ENCODE data around the gene RC3H2. TPM values are rescaled to one million over a fixed set of nuclear protein-coding genes. Genes with fewer than 3 reads are reported as not detected.
"Not testable (repeated sequence)": the region's sequence is repeated elsewhere in the genome, so short reads cannot be mapped to it uniquely, and the experiment has no call there.

Gene RC3H2
- total RNA-seq, 1 donor from 2014 or later, result 39.7 TPM

- peaks cover 21% of the 10 kb centered on the region for H3K4me1 Mint-ChIP-seq
- H3K27ac Mint-ChIP-seq, result peak overlapping the region; percentile 95
- no peaks in the 10 kb centered on the region for H3K27me3 Mint-ChIP-seq
- intact Hi-C loops (cut with micrococcal nuclease), result no loop called here
- peaks cover 12% of the 10 kb centered on the region for H3K36me3 Mint-ChIP-seq (ENCODE audit: low read depth)
- H3K4me3 Mint-ChIP-seq, result peak overlapping the region; percentile 95
- H3K9me3 Mint-ChIP-seq, result peaks cover 3% of the 10 kb centered on the region
- peak; percentile 80 for DNase-seq
These were observed 715 bp downstream of the RC3H2 start for GRCh38 chr9:122904466-122904822.

GRCh38 chr9:122900791-122901190, 4.4 kb downstream of the RC3H2 start:
- H3K27ac Mint-ChIP-seq, result peak overlapping the region; percentile 34

GRCh38 chr9:122897969-122898368, 7.2 kb downstream of the RC3H2 start:
- H3K27ac Mint-ChIP-seq, result no peak overlapping the region
- H3K4me3 Mint-ChIP-seq, result no peak overlapping the region
- no peaks in the 10 kb centered on the region for H3K27me3 Mint-ChIP-seq
- no peaks in the 10 kb centered on the region for H3K9me3 Mint-ChIP-seq
- H3K4me1 Mint-ChIP-seq, result peaks cover 18% of the 10 kb centered on the region
- intact Hi-C loops (cut with micrococcal nuclease), result no loop called here
- no peak for DNase-seq
- peaks cover 15% of the 10 kb centered on the region for H3K36me3 Mint-ChIP-seq (ENCODE audit: low read depth)

More at GRCh38 chr9:122900791-122901190, 4.4 kb downstream of the RC3H2 start:
- Mint-ChIP-seq H3K27me3 (no peaks in the 10 kb centered on the region), H3K4me1 (peaks cover 26% of the 10 kb centered on the region), H3K9me3 (peaks cover 3% of the 10 kb centered on the region), H3K36me3 (ENCODE audit: low read depth) (peaks cover 10% of the 10 kb centered on the region), H3K4me3 (peak overlapping the region; percentile 35)
- no peak for DNase-seq
- intact Hi-C loops (cut with micrococcal nuclease), result no loop called here

GRCh38 chr9:122888480-122888879, 16.7 kb downstream of the RC3H2 start:
- intact Hi-C loops (cut with micrococcal nuclease), result no loop called here
- Mint-ChIP-seq H3K36me3 (ENCODE audit: low read depth) (peaks cover 39% of the 10 kb centered on the region), H3K4me1 (peaks cover 2% of the 10 kb centered on the region), H3K27me3 (no peaks in the 10 kb centered on the region), H3K4me3 (no peak overlapping the region), H3K9me3 (no peaks in the 10 kb centered on the region), H3K27ac (no peak overlapping the region)
- DNase-seq, result peak; percentile 4

GRCh38 chr9:122883125-122883524, 22.0 kb downstream of the RC3H2 start:
- Mint-ChIP-seq H3K36me3 (ENCODE audit: low read depth) (peaks cover 41% of the 10 kb centered on the region), H3K4me3 (no peak overlapping the region), H3K27ac (no peak overlapping the region), H3K4me1 (peaks cover 5% of the 10 kb centered on the region), H3K9me3 (no peaks in the 10 kb centered on the region), H3K27me3 (no peaks in the 10 kb centered on the region)
- DNase-seq, result peak; percentile 33
- intact Hi-C loops (cut with micrococcal nuclease), result no loop called here

GRCh38 chr9:122879443-122879842, 25.7 kb downstream of the RC3H2 start:
- peaks cover 9% of the 10 kb centered on the region for H3K4me1 Mint-ChIP-seq
- peaks cover 57% of the 10 kb centered on the region for H3K36me3 Mint-ChIP-seq (ENCODE audit: low read depth)
- intact Hi-C loops (cut with micrococcal nuclease), result no loop called here
- H3K27ac Mint-ChIP-seq, result no peak overlapping the region
- H3K27me3 Mint-ChIP-seq, result no peaks in the 10 kb centered on the region
- H3K4me3 Mint-ChIP-seq, result no peak overlapping the region
- no peaks in the 10 kb centered on the region for H3K9me3 Mint-ChIP-seq
- no peak for DNase-seq

GRCh38 chr9:122875523-122875922, 29.6 kb downstream of the RC3H2 start:
- no peak overlapping the region for H3K4me3 Mint-ChIP-seq
- H3K27me3 Mint-ChIP-seq, result no peaks in the 10 kb centered on the region
- no peaks in the 10 kb centered on the region for H3K9me3 Mint-ChIP-seq
- peaks cover 4% of the 10 kb centered on the region for H3K4me1 Mint-ChIP-seq
- peak overlapping the region; percentile 6 for H3K27ac Mint-ChIP-seq
- no peak for DNase-seq
- intact Hi-C loops (cut with micrococcal nuclease), result no loop called here
- H3K36me3 Mint-ChIP-seq (ENCODE audit: low read depth), result peaks cover 55% of the 10 kb centered on the region

GRCh38 chr9:122867276-122867675, 37.9 kb downstream of the RC3H2 start:
- H3K4me3 Mint-ChIP-seq; DNase-seq; H3K9me3 Mint-ChIP-seq; H3K27ac Mint-ChIP-seq; H3K4me1 Mint-ChIP-seq; H3K27me3 Mint-ChIP-seq; intact Hi-C loops (cut with micrococcal nuclease): not testable (repeated sequence)
- peaks cover 38% of the 10 kb centered on the region for H3K36me3 Mint-ChIP-seq (ENCODE audit: low read depth)

- no peaks in the 10 kb centered on the region for H3K9me3 Mint-ChIP-seq
- no peak for DNase-seq
- peaks cover 38% of the 10 kb centered on the region for H3K36me3 Mint-ChIP-seq (ENCODE audit: low read depth)
- H3K4me3 Mint-ChIP-seq, result no peak overlapping the region
- H3K27me3 Mint-ChIP-seq, result no peaks in the 10 kb centered on the region
- no peak overlapping the region for H3K27ac Mint-ChIP-seq
- intact Hi-C loops (cut with micrococcal nuclease), result no loop called here
- H3K4me1 Mint-ChIP-seq, result peaks cover 2% of the 10 kb centered on the region
These were observed 39.1 kb downstream of the RC3H2 start for GRCh38 chr9:122866079-122866478.

GRCh38 chr9:122865300-122865699, 39.9 kb downstream of the RC3H2 start:
- Mint-ChIP-seq H3K27me3 (no peaks in the 10 kb centered on the region), H3K36me3 (ENCODE audit: low read depth) (peaks cover 32% of the 10 kb centered on the region), H3K9me3 (no peaks in the 10 kb centered on the region), H3K4me1 (peaks cover 2% of the 10 kb centered on the region), H3K27ac (no peak overlapping the region), H3K4me3 (no peak overlapping the region)
- no peak for DNase-seq
- intact Hi-C loops (cut with micrococcal nuclease), result no loop called here

GRCh38 chr9:122863407-122863806, 41.8 kb downstream of the RC3H2 start:
- DNase-seq, result no peak
- no peaks in the 10 kb centered on the region for H3K27me3 Mint-ChIP-seq
- peaks cover 29% of the 10 kb centered on the region for H3K36me3 Mint-ChIP-seq (ENCODE audit: low read depth)
- H3K27ac Mint-ChIP-seq, result no peak overlapping the region
- no peaks in the 10 kb centered on the region for H3K9me3 Mint-ChIP-seq
- no peak overlapping the region for H3K4me3 Mint-ChIP-seq
- intact Hi-C loops (cut with micrococcal nuclease), result no loop called here
- peaks cover 4% of the 10 kb centered on the region for H3K4me1 Mint-ChIP-seq

- peaks cover 48% of the 10 kb centered on the region for H3K36me3 Mint-ChIP-seq (ENCODE audit: low read depth)
- H3K27me3 Mint-ChIP-seq, result no peaks in the 10 kb centered on the region
- intact Hi-C loops (cut with micrococcal nuclease), result no loop called here
- H3K4me1 Mint-ChIP-seq, result peaks cover 4% of the 10 kb centered on the region
- DNase-seq, result no peak
- no peaks in the 10 kb centered on the region for H3K9me3 Mint-ChIP-seq
- H3K4me3 Mint-ChIP-seq, result no peak overlapping the region
- H3K27ac Mint-ChIP-seq, result no peak overlapping the region
These were observed 44.6 kb downstream of the RC3H2 start for GRCh38 chr9:122860319-122861142.

GRCh38 chr9:122857815-122858214, 47.3 kb downstream of the RC3H2 start:
- Mint-ChIP-seq H3K4me3 (no peak overlapping the region), H3K27me3 (no peaks in the 10 kb centered on the region), H3K27ac (peak overlapping the region; percentile 32), H3K9me3 (no peaks in the 10 kb centered on the region), H3K36me3 (ENCODE audit: low read depth) (peaks cover 57% of the 10 kb centered on the region), H3K4me1 (peaks cover 2% of the 10 kb centered on the region)
- intact Hi-C loops (cut with micrococcal nuclease), result no loop called here
- no peak for DNase-seq

- H3K36me3 Mint-ChIP-seq (ENCODE audit: low read depth), result peaks cover 64% of the 10 kb centered on the region
- intact Hi-C loops (cut with micrococcal nuclease); H3K27ac Mint-ChIP-seq; H3K4me3 Mint-ChIP-seq; H3K27me3 Mint-ChIP-seq; DNase-seq; H3K9me3 Mint-ChIP-seq: not testable (repeated sequence)
- peaks cover 15% of the 10 kb centered on the region for H3K4me1 Mint-ChIP-seq
These were observed 52.9 kb downstream of the RC3H2 start for GRCh38 chr9:122852085-122852786.
